Measurements from ENCODE around the gene SERPINA4.
"Not testable (repeated sequence)": the region's sequence is repeated elsewhere in the genome, so short reads cannot be mapped to it uniquely, and the experiment has no call there.

Gene SERPINA4

GRCh38 chr14:94600148-94600545 lies 38.9 kb downstream of the SERPINA4 start:
- Mint-ChIP-seq H3K9me3 (no peaks in the 10 kb centered on the region), H3K27me3 (ENCODE audit: low read depth) (no peaks in the 10 kb centered on the region), H3K27ac (no peak overlapping the region), H3K4me3 (no peak overlapping the region), H3K4me1 (ENCODE audit: low read depth) (no peaks in the 10 kb centered on the region), H3K36me3 (ENCODE audit: low read depth) (no peaks in the 10 kb centered on the region)

GRCh38 chr14:94601884-94602391 lies 40.7 kb downstream of the SERPINA4 start:
- H3K27me3 Mint-ChIP-seq (ENCODE audit: low read depth), result no peaks in the 10 kb centered on the region
- no peaks in the 10 kb centered on the region for H3K4me1 Mint-ChIP-seq (ENCODE audit: low read depth)
- H3K36me3 Mint-ChIP-seq (ENCODE audit: low read depth), result no peaks in the 10 kb centered on the region
- H3K9me3 Mint-ChIP-seq, result no peaks in the 10 kb centered on the region
- H3K4me3 Mint-ChIP-seq, result no peak overlapping the region
- no peak overlapping the region for H3K27ac Mint-ChIP-seq

- Mint-ChIP-seq H3K4me1 (ENCODE audit: low read depth) (no peaks in the 10 kb centered on the region), H3K9me3 (no peaks in the 10 kb centered on the region), H3K27me3 (ENCODE audit: low read depth) (no peaks in the 10 kb centered on the region), H3K27ac (no peak overlapping the region), H3K4me3 (no peak overlapping the region), H3K36me3 (ENCODE audit: low read depth) (no peaks in the 10 kb centered on the region)
These were observed 41.5 kb downstream of the SERPINA4 start for GRCh38 chr14:94602722-94603121.

GRCh38 chr14:94605361-94605760 lies 44.1 kb downstream of the SERPINA4 start:
- Mint-ChIP-seq H3K4me3 (no peak overlapping the region), H3K27me3 (ENCODE audit: low read depth) (no peaks in the 10 kb centered on the region), H3K27ac (no peak overlapping the region), H3K4me1 (ENCODE audit: low read depth) (no peaks in the 10 kb centered on the region), H3K9me3 (no peaks in the 10 kb centered on the region), H3K36me3 (ENCODE audit: low read depth) (no peaks in the 10 kb centered on the region)

- H3K4me1 Mint-ChIP-seq (ENCODE audit: low read depth); H3K27me3 Mint-ChIP-seq (ENCODE audit: low read depth); H3K4me3 Mint-ChIP-seq; H3K36me3 Mint-ChIP-seq (ENCODE audit: low read depth); H3K9me3 Mint-ChIP-seq; H3K27ac Mint-ChIP-seq: not testable (repeated sequence)
These were observed 47.7 kb downstream of the SERPINA4 start for GRCh38 chr14:94608966-94609365.

GRCh38 chr14:94611179-94611578 lies 49.9 kb downstream of the SERPINA4 start:
- Mint-ChIP-seq H3K4me1 (ENCODE audit: low read depth) (no peaks in the 10 kb centered on the region), H3K36me3 (ENCODE audit: low read depth) (no peaks in the 10 kb centered on the region), H3K4me3 (no peak overlapping the region), H3K27me3 (ENCODE audit: low read depth) (no peaks in the 10 kb centered on the region), H3K9me3 (no peaks in the 10 kb centered on the region), H3K27ac (no peak overlapping the region)

GRCh38 chr14:94612174-94612573 lies 50.9 kb downstream of the SERPINA4 start, which contains the start of gene SERPINA3:
Gene SERPINA3, plus strand, starts transcription at chr14:94612391. Its CDS starts 2,051 bp downstream, at chr14:94614442.
- H3K27me3 Mint-ChIP-seq (ENCODE audit: low read depth), result no peaks in the 10 kb centered on the region
- H3K4me3 Mint-ChIP-seq, result no peak within 1 kb of the TSS
- H3K27ac Mint-ChIP-seq, result no peak within 1 kb of the TSS
- H3K9me3 Mint-ChIP-seq, result peaks cover 6% of the 10 kb centered on the region
- no peaks in the 10 kb centered on the region for H3K36me3 Mint-ChIP-seq (ENCODE audit: low read depth)
- no peaks in the 10 kb centered on the region for H3K4me1 Mint-ChIP-seq (ENCODE audit: low read depth)

- H3K27me3 Mint-ChIP-seq (ENCODE audit: low read depth), result no peaks in the 10 kb centered on the region
- H3K36me3 Mint-ChIP-seq (ENCODE audit: low read depth), result no peaks in the 10 kb centered on the region
- no peak overlapping the region for H3K4me3 Mint-ChIP-seq
- H3K9me3 Mint-ChIP-seq, result peaks cover 10% of the 10 kb centered on the region
- no peaks in the 10 kb centered on the region for H3K4me1 Mint-ChIP-seq (ENCODE audit: low read depth)
- H3K27ac Mint-ChIP-seq, result no peak overlapping the region
These were observed 51.6 kb downstream of the SERPINA4 start for GRCh38 chr14:94612580-94613554.

- Mint-ChIP-seq H3K27me3 (ENCODE audit: low read depth) (no peaks in the 10 kb centered on the region), H3K9me3 (peaks cover 20% of the 10 kb centered on the region), H3K27ac (no peak overlapping the region), H3K36me3 (ENCODE audit: low read depth) (no peaks in the 10 kb centered on the region), H3K4me3 (no peak overlapping the region), H3K4me1 (ENCODE audit: low read depth) (no peaks in the 10 kb centered on the region)
These were observed 52.7 kb downstream of the SERPINA4 start for GRCh38 chr14:94613720-94614644.

- Mint-ChIP-seq H3K27ac (no peak overlapping the region), H3K4me3 (no peak overlapping the region), H3K36me3 (ENCODE audit: low read depth) (no peaks in the 10 kb centered on the region), H3K27me3 (ENCODE audit: low read depth) (no peaks in the 10 kb centered on the region), H3K9me3 (peaks cover 21% of the 10 kb centered on the region), H3K4me1 (ENCODE audit: low read depth) (no peaks in the 10 kb centered on the region)
These were observed 53.6 kb downstream of the SERPINA4 start for GRCh38 chr14:94614802-94615201.

- peaks cover 21% of the 10 kb centered on the region for H3K9me3 Mint-ChIP-seq
These were observed 54.0 kb downstream of the SERPINA4 start for GRCh38 chr14:94615254-94615653.

GRCh38 chr14:94615823-94616570 lies 54.8 kb downstream of the SERPINA4 start:
- H3K4me1 Mint-ChIP-seq (ENCODE audit: low read depth), result no peaks in the 10 kb centered on the region
- no peaks in the 10 kb centered on the region for H3K27me3 Mint-ChIP-seq (ENCODE audit: low read depth)
- no peak overlapping the region for H3K27ac Mint-ChIP-seq
- no peaks in the 10 kb centered on the region for H3K36me3 Mint-ChIP-seq (ENCODE audit: low read depth)
- H3K4me3 Mint-ChIP-seq, result no peak overlapping the region
- peaks cover 21% of the 10 kb centered on the region for H3K9me3 Mint-ChIP-seq

More at GRCh38 chr14:94615254-94615653, 54.0 kb downstream of the SERPINA4 start:
- Mint-ChIP-seq H3K27ac (no peak overlapping the region), H3K27me3 (ENCODE audit: low read depth) (no peaks in the 10 kb centered on the region), H3K36me3 (ENCODE audit: low read depth) (no peaks in the 10 kb centered on the region), H3K4me3 (no peak overlapping the region), H3K4me1 (ENCODE audit: low read depth) (no peaks in the 10 kb centered on the region)

- peaks cover 21% of the 10 kb centered on the region for H3K9me3 Mint-ChIP-seq
- H3K36me3 Mint-ChIP-seq (ENCODE audit: low read depth), result no peaks in the 10 kb centered on the region
- H3K4me3 Mint-ChIP-seq, result no peak overlapping the region
- H3K4me1 Mint-ChIP-seq (ENCODE audit: low read depth), result no peaks in the 10 kb centered on the region
- H3K27ac Mint-ChIP-seq, result no peak overlapping the region
- H3K27me3 Mint-ChIP-seq (ENCODE audit: low read depth), result no peaks in the 10 kb centered on the region
These were observed 56.2 kb downstream of the SERPINA4 start for GRCh38 chr14:94617366-94617941.
